Fibroblast of pulmonary artery (primary cell): ENCODE results near the gene CDH16.

Experiments used
- DNase-seq: peaks from one replicate; pipeline ENCODE4 v3.0.0-alpha.2; 2010; ENCODE audit warnings: low read depth
- H3K4me3 ChIP-seq: replicated peaks from 2 replicates; pipeline ENCODE4 v1.5.1; 2011; ENCODE audit warnings: low read depth, mild to moderate bottlenecking, control low read depth, low read length, moderate library complexity
- TF ChIP-seq, protein P1 (sequence below): IDR thresholded peaks from 2 replicates; pipeline ENCODE4 v1.5.1; 2011; ENCODE audit warnings: mild to moderate bottlenecking, control low read depth, low read length, inconsistent platforms; ENCODE audit errors: missing control alignments

CDH16 gene

GRCh38 chr16:66920924-66921680 is 2.4 kb upstream of the CDH16 start:
- TF ChIP-seq, protein P1, sequence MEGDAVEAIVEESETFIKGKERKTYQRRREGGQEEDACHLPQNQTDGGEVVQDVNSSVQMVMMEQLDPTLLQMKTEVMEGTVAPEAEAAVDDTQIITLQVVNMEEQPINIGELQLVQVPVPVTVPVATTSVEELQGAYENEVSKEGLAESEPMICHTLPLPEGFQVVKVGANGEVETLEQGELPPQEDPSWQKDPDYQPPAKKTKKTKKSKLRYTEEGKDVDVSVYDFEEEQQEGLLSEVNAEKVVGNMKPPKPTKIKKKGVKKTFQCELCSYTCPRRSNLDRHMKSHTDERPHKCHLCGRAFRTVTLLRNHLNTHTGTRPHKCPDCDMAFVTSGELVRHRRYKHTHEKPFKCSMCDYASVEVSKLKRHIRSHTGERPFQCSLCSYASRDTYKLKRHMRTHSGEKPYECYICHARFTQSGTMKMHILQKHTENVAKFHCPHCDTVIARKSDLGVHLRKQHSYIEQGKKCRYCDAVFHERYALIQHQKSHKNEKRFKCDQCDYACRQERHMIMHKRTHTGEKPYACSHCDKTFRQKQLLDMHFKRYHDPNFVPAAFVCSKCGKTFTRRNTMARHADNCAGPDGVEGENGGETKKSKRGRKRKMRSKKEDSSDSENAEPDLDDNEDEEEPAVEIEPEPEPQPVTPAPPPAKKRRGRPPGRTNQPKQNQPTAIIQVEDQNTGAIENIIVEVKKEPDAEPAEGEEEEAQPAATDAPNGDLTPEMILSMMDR = no peak
- no peak for DNase-seq
- H3K4me3 ChIP-seq = no peak overlapping the region

DNA sequence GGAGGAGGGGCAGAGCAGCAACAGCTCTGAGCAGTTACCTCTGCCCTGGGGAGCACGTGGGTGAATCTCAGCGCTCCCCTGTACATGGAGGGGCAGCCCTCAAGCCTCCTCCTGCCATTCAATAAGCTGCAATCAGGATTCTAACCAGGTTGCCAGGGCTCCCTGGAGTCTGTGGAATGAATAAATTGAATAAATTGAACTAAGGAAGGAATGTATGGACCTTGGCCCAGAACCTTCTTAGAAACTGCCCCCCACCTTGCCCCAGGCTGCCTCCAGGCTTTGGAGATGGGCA is 1.6 kb upstream of the CDH16 start:
- no peak for DNase-seq
- no peak overlapping the region for H3K4me3 ChIP-seq
- TF ChIP-seq, protein P1 = no peak

DNA sequence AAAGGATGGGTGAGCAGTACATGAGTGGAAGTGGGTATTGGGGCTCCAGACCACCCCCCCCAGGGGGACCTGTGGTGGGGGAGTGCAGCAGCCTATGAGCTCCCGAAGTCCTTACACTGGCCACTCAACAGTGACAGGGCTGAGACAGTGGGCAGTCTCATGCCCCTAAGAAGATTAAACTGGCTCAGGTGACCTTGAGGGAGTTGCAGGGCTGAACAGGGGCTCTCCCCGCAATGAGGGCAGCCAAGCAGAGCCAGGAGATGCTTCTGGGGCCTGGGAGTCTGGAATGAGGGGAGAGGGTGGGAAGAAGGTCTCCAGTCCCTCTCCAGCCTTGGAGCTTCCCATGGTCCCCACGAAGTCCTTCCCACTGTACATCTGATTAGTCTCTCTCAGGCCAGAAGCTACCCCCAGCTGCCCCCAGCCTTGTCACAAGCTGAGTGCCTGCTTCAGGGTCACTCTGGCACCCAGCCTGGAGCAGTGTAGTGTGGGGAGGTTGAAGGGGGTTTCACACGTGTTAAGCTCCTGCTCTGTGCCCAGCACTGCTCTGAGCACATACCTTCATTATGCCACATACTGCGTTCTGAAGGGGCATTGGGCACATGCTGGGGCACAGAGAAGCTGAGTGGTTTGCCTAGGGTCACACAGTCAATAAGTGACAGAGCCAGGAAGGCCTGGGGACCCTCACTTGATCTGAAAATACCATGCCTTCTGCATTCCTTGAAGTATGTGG is 1.0 kb upstream of the CDH16 start:
- no peak for DNase-seq
- TF ChIP-seq, protein P1 = no peak
- H3K4me3 ChIP-seq = no peak overlapping the region

- TF ChIP-seq, protein P1 = no peak
These were observed 330 bp downstream of the CDH16 start for GRCh38 chr16:66918355-66918754.

DNA sequence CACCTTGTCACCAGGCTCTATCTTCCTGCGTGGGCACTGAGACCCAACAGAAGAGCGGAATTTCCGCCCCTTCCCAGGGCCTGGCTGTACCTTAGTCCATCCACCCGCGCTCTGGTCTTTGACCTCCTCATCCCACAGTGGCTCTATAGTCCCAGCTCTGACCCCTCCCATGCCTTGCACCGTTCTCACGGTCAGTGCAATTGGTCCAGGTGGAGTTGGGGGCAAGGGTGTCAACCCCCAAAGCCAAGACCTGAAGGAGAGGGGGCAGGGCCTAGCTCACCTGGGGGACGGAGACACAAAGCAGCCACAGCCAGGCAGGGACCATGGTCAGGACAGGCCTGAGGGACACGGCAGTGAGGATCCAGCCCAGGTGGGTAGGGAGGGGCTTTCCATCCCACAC is 944 bp downstream of the CDH16 start:
- no peak overlapping the region for H3K4me3 ChIP-seq
- TF ChIP-seq, protein P1 = no peak
- DNase-seq = no peak

More at GRCh38 chr16:66918355-66918754, 330 bp downstream of the CDH16 start:
- no peak overlapping the region for H3K4me3 ChIP-seq
- DNase-seq = no peak

GRCh38 chr16:66916518-66916917 is 2.2 kb downstream of the CDH16 start:
- no peak for DNase-seq
- TF ChIP-seq, protein P1 = no peak
- no peak overlapping the region for H3K4me3 ChIP-seq
